ENCODE measurements around the gene WDR59. TPM values are rescaled to one million over a fixed set of nuclear protein-coding genes. Genes with fewer than 3 reads are reported as not detected.
"Not testable (repeated sequence)": the region's sequence is repeated elsewhere in the genome, so short reads cannot be mapped to it uniquely, and the experiment has no call there.

The WDR59 gene
- total RNA-seq, 4 donors from 2014 or later: 12.9 to 31.3 (median 19.5) TPM

DNA sequence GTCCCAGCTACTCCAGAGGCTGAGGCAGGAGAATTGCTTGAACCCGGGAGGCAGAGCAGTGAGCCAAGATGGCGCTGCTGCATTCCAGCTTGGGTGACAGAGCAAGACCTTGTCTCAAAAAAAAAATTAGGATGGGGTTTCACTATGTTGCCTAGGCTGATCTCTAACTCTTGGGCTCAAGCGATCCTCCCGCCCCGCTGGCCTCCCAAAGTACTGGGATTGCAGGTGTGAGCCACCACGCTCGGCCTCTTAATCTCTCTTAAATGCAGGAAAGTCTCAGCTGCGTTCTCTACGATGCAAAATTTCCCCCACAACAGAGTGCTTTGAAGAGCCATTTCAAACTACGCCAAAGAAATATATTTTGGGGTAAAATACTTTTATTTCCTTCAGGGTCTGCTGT is 5.9 kb upstream of the WDR59 start:
- Histone ChIP-seq H3K4me1 (no peaks in the 10 kb centered on the region), H3K9me3 (no peaks in the 10 kb centered on the region), H3K36me3 (no peaks in the 10 kb centered on the region), H3K27me3 (no peaks in the 10 kb centered on the region), H3K4me3 (no peak overlapping the region), H3K27ac (no peak overlapping the region)
- in situ Hi-C loops (cut with MboI; ENCODE audit: low sequenced_read_pairs in 4 of 4) (loop anchor here (5.0 to 25.0 kb wide), 4 partner anchors 126 to 646 kb away; partner anchors contain the start of genes KARS1 (in 1 of the 4), LDHD (in 1 of the 4) and TERF2IP (in 1 of the 4)), intact Hi-C loops (cut with DNase I; ENCODE audit: low total_unique reads) (no loop called here)
- TF ChIP-seq, protein P1, sequence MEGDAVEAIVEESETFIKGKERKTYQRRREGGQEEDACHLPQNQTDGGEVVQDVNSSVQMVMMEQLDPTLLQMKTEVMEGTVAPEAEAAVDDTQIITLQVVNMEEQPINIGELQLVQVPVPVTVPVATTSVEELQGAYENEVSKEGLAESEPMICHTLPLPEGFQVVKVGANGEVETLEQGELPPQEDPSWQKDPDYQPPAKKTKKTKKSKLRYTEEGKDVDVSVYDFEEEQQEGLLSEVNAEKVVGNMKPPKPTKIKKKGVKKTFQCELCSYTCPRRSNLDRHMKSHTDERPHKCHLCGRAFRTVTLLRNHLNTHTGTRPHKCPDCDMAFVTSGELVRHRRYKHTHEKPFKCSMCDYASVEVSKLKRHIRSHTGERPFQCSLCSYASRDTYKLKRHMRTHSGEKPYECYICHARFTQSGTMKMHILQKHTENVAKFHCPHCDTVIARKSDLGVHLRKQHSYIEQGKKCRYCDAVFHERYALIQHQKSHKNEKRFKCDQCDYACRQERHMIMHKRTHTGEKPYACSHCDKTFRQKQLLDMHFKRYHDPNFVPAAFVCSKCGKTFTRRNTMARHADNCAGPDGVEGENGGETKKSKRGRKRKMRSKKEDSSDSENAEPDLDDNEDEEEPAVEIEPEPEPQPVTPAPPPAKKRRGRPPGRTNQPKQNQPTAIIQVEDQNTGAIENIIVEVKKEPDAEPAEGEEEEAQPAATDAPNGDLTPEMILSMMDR (IDR thresholded peaks at IDR 0.05 in 4 of 5, conservative IDR thresholded peaks at IDR 0.05 in 1 of 5): no peak
- TF ChIP-seq POLR2A (IDR thresholded peaks at IDR 0.05): no peak
- ATAC-seq: no peak
- no peak for DNase-seq

DNA sequence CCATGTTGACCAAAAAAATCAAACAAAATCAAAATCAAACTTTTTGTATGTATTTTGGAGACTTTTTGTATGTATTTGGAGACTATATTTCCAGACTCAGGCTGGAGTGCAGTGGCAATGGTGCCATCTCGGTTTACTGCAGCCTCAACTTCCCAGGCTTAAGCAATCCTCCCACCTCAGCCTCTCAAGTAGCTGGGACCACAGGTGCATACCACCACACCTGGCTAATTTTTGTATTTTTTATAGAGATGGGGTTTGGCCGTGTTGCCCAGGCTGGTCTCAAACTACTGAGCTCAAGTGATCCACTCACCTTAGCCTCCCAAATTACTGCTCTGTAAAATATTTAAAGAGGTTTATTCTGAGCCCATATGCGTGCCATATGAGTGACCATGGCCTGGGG is 4.9 kb upstream of the WDR59 start:
- H3K4me3 ChIP-seq; H3K4me1 ChIP-seq; H3K36me3 ChIP-seq; intact Hi-C loops (cut with DNase I; ENCODE audit: low total_unique reads); H3K9me3 ChIP-seq; H3K27ac ChIP-seq; ATAC-seq; DNase-seq; H3K27me3 ChIP-seq: not testable (repeated sequence)
- in situ Hi-C loops (cut with MboI; ENCODE audit: low sequenced_read_pairs in 4 of 4): loop anchor here (5.0 to 25.0 kb wide), 4 partner anchors 127 to 647 kb away; partner anchors contain the start of genes KARS1 (in 1 of the 4), LDHD (in 1 of the 4) and TERF2IP (in 1 of the 4)

DNA sequence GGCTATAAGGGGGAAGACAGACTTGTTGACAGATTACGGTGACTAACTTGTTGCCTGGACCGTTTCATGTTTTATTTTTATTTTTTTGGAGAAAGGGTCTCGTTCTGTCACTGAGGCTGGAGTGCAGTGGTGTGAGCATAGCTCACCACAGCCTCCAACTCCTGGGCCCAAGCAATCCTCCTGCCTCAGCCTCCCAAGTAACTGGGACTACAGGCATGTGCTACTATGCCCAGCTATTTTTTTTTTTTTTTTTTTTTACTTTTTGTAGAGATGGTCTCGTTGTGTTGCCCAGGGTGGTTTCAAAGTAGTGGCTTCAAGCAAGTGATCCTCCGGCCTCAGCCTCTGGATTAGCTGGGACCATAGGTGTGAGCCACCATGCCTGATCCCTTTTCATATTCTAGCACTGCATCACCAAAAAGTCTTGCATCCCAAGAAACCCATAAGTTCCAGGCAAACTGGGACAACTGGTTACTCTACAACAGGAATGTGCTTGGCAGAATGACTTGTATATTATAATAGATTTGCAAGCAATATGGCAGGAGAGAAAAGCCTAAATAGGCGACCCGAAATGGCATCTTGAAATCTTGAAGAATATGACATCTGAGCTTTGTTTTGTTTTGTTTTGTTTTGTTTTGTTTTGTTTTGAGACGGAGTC is 2.2 kb upstream of the WDR59 start:
- DNase-seq (no peak), ATAC-seq (no peak)
- Histone ChIP-seq H3K27me3 (no peaks in the 10 kb centered on the region), H3K4me3 (no peak overlapping the region), H3K9me3 (no peaks in the 10 kb centered on the region), H3K27ac (peak overlapping the region in 2 of 4 donors; percentile 62 to 96), H3K4me1 (peaks cover 0 to 17% of the 10 kb centered on the region in 2 donors), H3K36me3 (no peaks in the 10 kb centered on the region)
- TF ChIP-seq, protein P1 (IDR thresholded peaks at IDR 0.05 in 4 of 5, conservative IDR thresholded peaks at IDR 0.05 in 1 of 5): no peak
- no peak for TF ChIP-seq POLR2A (IDR thresholded peaks at IDR 0.05)
- in situ Hi-C loops (cut with MboI; ENCODE audit: low sequenced_read_pairs in 4 of 4) (loop anchor here in 3 of 4 donors (25.0 kb wide), 3 partner anchors 400 to 650 kb away; partner anchors contain the start of genes KARS1 (in 1 of the 3) and TERF2IP (in 1 of the 3)), intact Hi-C loops (cut with DNase I; ENCODE audit: low total_unique reads) (no loop called here)

DNA sequence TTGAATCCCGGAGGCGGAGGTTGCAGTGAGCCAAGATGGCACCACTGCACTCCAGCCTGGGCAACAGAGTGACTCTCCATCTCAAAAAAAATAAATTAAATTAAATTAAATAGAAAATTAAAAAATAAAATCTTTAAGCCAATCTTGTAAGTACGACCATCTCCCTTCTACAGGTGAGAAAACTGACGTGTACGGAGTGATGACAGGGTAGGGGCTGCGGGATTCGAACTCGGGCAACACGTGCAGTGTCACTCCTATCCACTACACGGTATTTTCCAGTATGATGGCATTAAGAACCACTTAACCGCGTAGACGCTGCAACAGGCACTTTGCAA is 762 bp downstream of the WDR59 start:
- TF ChIP-seq, protein P1 (IDR thresholded peaks at IDR 0.05 in 4 of 5, conservative IDR thresholded peaks at IDR 0.05 in 1 of 5): no peak
- no peak for TF ChIP-seq POLR2A (IDR thresholded peaks at IDR 0.05)
- Histone ChIP-seq H3K36me3 (no peaks in the 10 kb centered on the region), H3K4me1 (peaks cover 0 to 17% of the 10 kb centered on the region in 2 donors), H3K27ac (peak overlapping the region; percentile 84 to 96 (median 92)), H3K27me3 (no peaks in the 10 kb centered on the region), H3K9me3 (no peaks in the 10 kb centered on the region), H3K4me3 (peak overlapping the region; percentile 84 to 100 (median 97))
- DNase-seq: no peak
- intact Hi-C loops (cut with DNase I; ENCODE audit: low total_unique reads) (no loop called here), in situ Hi-C loops (cut with MboI; ENCODE audit: low sequenced_read_pairs in 4 of 4) (loop anchor here in 3 of 4 donors (25.0 kb wide), 3 partner anchors 403 to 653 kb away; partner anchors contain the start of genes KARS1 (in 1 of the 3) and TERF2IP (in 1 of the 3))
- no peak for ATAC-seq

DNA sequence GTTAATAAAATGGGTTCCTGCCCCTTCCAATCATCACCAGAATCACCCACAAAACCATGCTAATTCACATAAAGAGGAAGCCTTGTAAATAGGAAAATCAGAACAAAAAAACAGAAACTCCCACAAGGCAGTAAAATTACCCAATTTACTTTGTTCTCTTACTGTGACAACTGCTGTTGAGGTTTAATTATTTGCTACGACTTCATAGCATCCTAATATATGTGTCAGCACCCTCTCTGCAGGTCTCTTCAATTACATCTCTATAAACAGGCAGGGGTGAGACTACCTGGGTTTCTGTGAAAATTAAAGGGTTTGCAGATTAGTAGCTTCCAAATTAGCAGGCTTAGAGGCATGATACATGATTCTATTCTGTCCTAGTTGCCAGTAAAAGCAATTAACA is 2.7 kb downstream of the WDR59 start:
- Histone ChIP-seq H3K27ac (no peak overlapping the region), H3K27me3 (no peaks in the 10 kb centered on the region), H3K4me1 (peaks cover 0 to 17% of the 10 kb centered on the region in 2 donors), H3K9me3 (no peaks in the 10 kb centered on the region), H3K4me3 (no peak overlapping the region), H3K36me3 (no peaks in the 10 kb centered on the region)
- in situ Hi-C loops (cut with MboI; ENCODE audit: low sequenced_read_pairs in 4 of 4) (loop anchor here in 3 of 4 donors (25.0 kb wide), 3 partner anchors 405 to 655 kb away; partner anchors contain the start of genes KARS1 (in 1 of the 3) and TERF2IP (in 1 of the 3)), intact Hi-C loops (cut with DNase I; ENCODE audit: low total_unique reads) (no loop called here)
- ATAC-seq: no peak
- no peak for TF ChIP-seq POLR2A (IDR thresholded peaks at IDR 0.05)
- TF ChIP-seq, protein P1 (IDR thresholded peaks at IDR 0.05 in 4 of 5, conservative IDR thresholded peaks at IDR 0.05 in 1 of 5): no peak
- no peak for DNase-seq

Measured in gastrocnemius medialis (tissue), 4 donors.